Measurements from ENCODE around the gene FEN1. TPM values are rescaled to one million over a fixed set of nuclear protein-coding genes. Genes with fewer than 3 reads are reported as not detected.

Gene FEN1
- polyA plus RNA-seq, 2 of the 4 experiments (the other 2 are of a cell fraction) = 38.4 to 105 TPM

DNA sequence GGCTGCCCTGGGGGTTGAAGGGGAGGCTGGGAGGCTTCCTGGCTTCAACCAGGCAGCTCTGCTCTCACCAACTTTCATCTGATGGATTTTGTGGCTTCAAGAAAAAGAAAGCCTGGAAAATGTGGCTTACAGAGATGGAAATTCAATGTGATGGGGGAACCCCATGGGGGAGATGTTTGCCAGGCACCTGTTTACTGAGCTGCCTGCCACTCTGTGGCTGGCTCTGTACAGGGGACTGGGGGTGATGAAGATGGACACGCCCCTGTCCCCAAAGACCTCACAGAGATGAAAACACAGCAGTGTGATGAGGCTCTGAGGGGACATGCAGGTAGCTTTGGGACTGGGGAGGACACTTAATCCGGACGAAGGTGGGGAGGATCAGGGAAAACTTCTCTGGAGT, 10.4 kb upstream of the FEN1 start:
- Histone ChIP-seq H3K4me1 (no peaks in the 10 kb centered on the region), H3K9me3 (no peaks in the 10 kb centered on the region), H3K4me2 (no peak overlapping the region), H3K27ac (no peak overlapping the region), H3K4me3 (no peak overlapping the region)
- ATAC-seq (no peak), DNase-seq (ENCODE audit: low read depth in 1 of 2, low spot score in 1 of 2) (no peak), FAIRE-seq (no peak)
- 85% methylated on average over 3 of the region's 3 CpGs for WGBS (ENCODE audit: missing lambda C conversion rate)
- no peak for TF ChIP-seq FOSL2 (IDR thresholded peaks at IDR 0.05)
- TF ChIP-seq FOSL2 (CRISPR knock-in tag; IDR thresholded peaks at IDR 0.05) = no peak
- no peak for TF ChIP-seq RCOR1 (IDR thresholded peaks at IDR 0.05; ENCODE audit: low read depth, low read length)
- TF ChIP-seq RARB (CRISPR knock-in tag; IDR thresholded peaks at IDR 0.05) = no peak
- TF ChIP-seq MAFK (IDR thresholded peaks at IDR 0.05; ENCODE audit: partially characterized antibody) = no peak
- TF ChIP-seq TFCP2L1 (CRISPR knock-in tag; IDR thresholded peaks at IDR 0.05) = no peak
- no peak for TF ChIP-seq CHD4 (IDR thresholded peaks at IDR 0.05; ENCODE audit: borderline replicate concordance)
- no peak for TF ChIP-seq POLR2A (IDR thresholded peaks at IDR 0.05; ENCODE audit: low read length)
- no peak for TF ChIP-seq FOXS1 (CRISPR knock-in tag; IDR thresholded peaks at IDR 0.05)
- no peak for TF ChIP-seq ZC3H11A (IDR thresholded peaks at IDR 0.05)
- TF ChIP-seq, protein P1, sequence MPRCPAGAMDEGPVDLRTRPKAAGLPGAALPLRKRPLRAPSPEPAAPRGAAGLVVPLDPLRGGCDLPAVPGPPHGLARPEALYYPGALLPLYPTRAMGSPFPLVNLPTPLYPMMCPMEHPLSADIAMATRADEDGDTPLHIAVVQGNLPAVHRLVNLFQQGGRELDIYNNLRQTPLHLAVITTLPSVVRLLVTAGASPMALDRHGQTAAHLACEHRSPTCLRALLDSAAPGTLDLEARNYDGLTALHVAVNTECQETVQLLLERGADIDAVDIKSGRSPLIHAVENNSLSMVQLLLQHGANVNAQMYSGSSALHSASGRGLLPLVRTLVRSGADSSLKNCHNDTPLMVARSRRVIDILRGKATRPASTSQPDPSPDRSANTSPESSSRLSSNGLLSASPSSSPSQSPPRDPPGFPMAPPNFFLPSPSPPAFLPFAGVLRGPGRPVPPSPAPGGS (IDR thresholded peaks at IDR 0.05) = no peak
- no peak for TF ChIP-seq ZFP36 (IDR thresholded peaks at IDR 0.05; ENCODE audit: borderline replicate concordance, partially characterized antibody)
- TF ChIP-seq ESRRA (IDR thresholded peaks at IDR 0.05; ENCODE audit: borderline replicate concordance, low read length) = no peak
- POLR2A ChIA-PET = interaction anchor here (1.9 kb wide), 1 partner anchor 10 kb away, joined by 7 read pairs; the partner anchor contains the start of genes FEN1 and TMEM258
- CTCF ChIA-PET = interaction anchor here (0.9 to 5.4 kb wide), 7 partner anchors 9 to 326 kb away, joined by 3 to 71 read pairs (median 6); partner anchors contain the start of gene TMEM258

- H3K27ac ChIP-seq = no peak overlapping the region
- no peak for FAIRE-seq
- no peak overlapping the region for H3K4me3 ChIP-seq
- CTCF ChIA-PET = interaction anchor here (0.9 to 5.4 kb wide), 7 partner anchors 9 to 325 kb away, joined by 3 to 71 read pairs (median 6); partner anchors contain the start of gene TMEM258
- H3K4me1 ChIP-seq = no peaks in the 10 kb centered on the region
- no peak for DNase-seq (ENCODE audit: low read depth in 1 of 2, low spot score in 1 of 2)
- TF ChIP-seq EHMT2 (IDR thresholded peaks at IDR 0.05; ENCODE audit: low read depth) = no peak
- no peak for TF ChIP-seq NFE2L2 (conservative IDR thresholded peaks at IDR 0.05; ENCODE audit: low read length)
- no peak for TF ChIP-seq SREBF2 (IDR thresholded peaks at IDR 0.05)
- TF ChIP-seq ZC3H11A (IDR thresholded peaks at IDR 0.05) = no peak
- TF ChIP-seq FOXS1 (CRISPR knock-in tag; IDR thresholded peaks at IDR 0.05) = no peak
- no peak for ATAC-seq
- POLR2A ChIA-PET = interaction anchor here (1.9 kb wide), 1 partner anchor 9 kb away, joined by 7 read pairs; the partner anchor contains the start of genes FEN1 and TMEM258
- no peak overlapping the region for H3K4me2 ChIP-seq
- no peaks in the 10 kb centered on the region for H3K9me3 ChIP-seq
- WGBS (ENCODE audit: missing lambda C conversion rate) = 94% methylated on average over 11 of the region's 11 CpGs
Measured at GRCh38 chr11:61782841-61783240, 9.9 kb upstream of the FEN1 start.

- no peaks in the 10 kb centered on the region for H3K4me1 ChIP-seq
- H3K9me3 ChIP-seq = no peaks in the 10 kb centered on the region
- no peak for TF ChIP-seq FOSB (CRISPR knock-in tag; IDR thresholded peaks at IDR 0.05)
- TF ChIP-seq, protein P2, sequence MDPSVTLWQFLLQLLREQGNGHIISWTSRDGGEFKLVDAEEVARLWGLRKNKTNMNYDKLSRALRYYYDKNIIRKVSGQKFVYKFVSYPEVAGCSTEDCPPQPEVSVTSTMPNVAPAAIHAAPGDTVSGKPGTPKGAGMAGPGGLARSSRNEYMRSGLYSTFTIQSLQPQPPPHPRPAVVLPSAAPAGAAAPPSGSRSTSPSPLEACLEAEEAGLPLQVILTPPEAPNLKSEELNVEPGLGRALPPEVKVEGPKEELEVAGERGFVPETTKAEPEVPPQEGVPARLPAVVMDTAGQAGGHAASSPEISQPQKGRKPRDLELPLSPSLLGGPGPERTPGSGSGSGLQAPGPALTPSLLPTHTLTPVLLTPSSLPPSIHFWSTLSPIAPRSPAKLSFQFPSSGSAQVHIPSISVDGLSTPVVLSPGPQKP (IDR thresholded peaks at IDR 0.05; ENCODE audit: low read depth, low read length) = no peak
- TF ChIP-seq CBX8 (IDR thresholded peaks at IDR 0.05) = no peak
- no peak for TF ChIP-seq KDM5A (IDR thresholded peaks at IDR 0.05)
- TF ChIP-seq CHD2 (IDR thresholded peaks at IDR 0.05; ENCODE audit: low read length, partially characterized antibody) = no peak
- TF ChIP-seq HOXB13 (CRISPR knock-in tag; IDR thresholded peaks at IDR 0.05; ENCODE audit: low read depth) = no peak
- TF ChIP-seq SREBF2 (IDR thresholded peaks at IDR 0.05) = no peak
- TF ChIP-seq, protein P3, sequence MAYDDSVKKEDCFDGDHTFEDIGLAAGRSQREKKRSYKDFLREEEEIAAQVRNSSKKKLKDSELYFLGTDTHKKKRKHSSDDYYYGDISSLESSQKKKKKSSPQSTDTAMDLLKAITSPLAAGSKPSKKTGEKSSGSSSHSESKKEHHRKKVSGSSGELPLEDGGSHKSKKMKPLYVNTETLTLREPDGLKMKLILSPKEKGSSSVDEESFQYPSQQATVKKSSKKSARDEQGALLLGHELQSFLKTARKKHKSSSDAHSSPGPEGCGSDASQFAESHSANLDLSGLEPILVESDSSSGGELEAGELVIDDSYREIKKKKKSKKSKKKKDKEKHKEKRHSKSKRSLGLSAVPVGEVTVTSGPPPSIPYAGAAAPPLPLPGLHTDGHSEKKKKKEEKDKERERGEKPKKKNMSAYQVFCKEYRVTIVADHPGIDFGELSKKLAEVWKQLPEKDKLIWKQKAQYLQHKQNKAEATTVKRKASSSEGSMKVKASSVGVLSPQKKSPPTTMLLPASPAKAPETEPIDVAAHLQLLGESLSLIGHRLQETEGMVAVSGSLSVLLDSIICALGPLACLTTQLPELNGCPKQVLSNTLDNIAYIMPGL (CRISPR knock-in tag; IDR thresholded peaks at IDR 0.05; ENCODE audit: borderline replicate concordance) = no peak
- 81% methylated on average over 12 of the region's 13 CpGs for WGBS (ENCODE audit: missing lambda C conversion rate)
- H3K27ac ChIP-seq = no peak overlapping the region
- no peak for FAIRE-seq
- no peak for ATAC-seq
- ChIA-PET CTCF (interaction anchor here (1.1 to 10.3 kb wide), 5 partner anchors 8 to 40 kb away, joined by 3 to 147 read pairs (median 21); no protein-coding TSS in a partner anchor), POLR2A (no interaction called here)
- no peak for DNase-seq (ENCODE audit: low read depth in 1 of 2, low spot score in 1 of 2)
- no peak overlapping the region for H3K4me2 ChIP-seq
- no peak overlapping the region for H3K4me3 ChIP-seq
Measured at GRCh38 chr11:61783717-61784505, 8.8 kb upstream of the FEN1 start.

All from A549 (cell line).